GM12801 (cell line): ENCODE results near the gene DLGAP5.

Experiments used
- CTCF ChIP-seq: IDR thresholded peaks from one replicate; pipeline ENCODE4 v1.5.1; 2011; ENCODE audit warnings: control low read depth; ENCODE audit not compliant: insufficient read length; ENCODE audit errors: extremely low read depth

DLGAP5 gene

GRCh38 chr14:55200651-55201050 is 9.3 kb upstream of the DLGAP5 start:
- no peak for TF ChIP-seq CTCF

- no peak for TF ChIP-seq CTCF
Observed at GRCh38 chr14:55198749-55199148, 7.4 kb upstream of the DLGAP5 start.

GRCh38 chr14:55194656-55195355 is 3.4 kb upstream of the DLGAP5 start:
- TF ChIP-seq CTCF = no peak

- no peak for TF ChIP-seq CTCF
Observed at GRCh38 chr14:55192054-55192621, 753 bp upstream of the DLGAP5 start.

GRCh38 chr14:55190906-55191202 is 531 bp downstream of the DLGAP5 start:
- TF ChIP-seq CTCF = no peak

GRCh38 chr14:55188686-55189295 is 2.6 kb downstream of the DLGAP5 start:
- no peak for TF ChIP-seq CTCF

- TF ChIP-seq CTCF = no peak
Observed at GRCh38 chr14:55180434-55180833, 11.0 kb downstream of the DLGAP5 start.
